ENCODE data around the gene TTC6.

Gene TTC6

GRCh38 chr14:37585101-37585511 lies 10.3 kb upstream of the TTC6 start:
- peak; percentile 48 for DNase-seq (ENCODE audit: low spot score)

- no peak for DNase-seq (ENCODE audit: low spot score)
Observed at GRCh38 chr14:37585971-37586796, 9.2 kb upstream of the TTC6 start.

- DNase-seq (ENCODE audit: low spot score), result no peak
Observed at GRCh38 chr14:37586797-37587130, 8.7 kb upstream of the TTC6 start.

- DNase-seq (ENCODE audit: low spot score), result no peak
Observed at GRCh38 chr14:37587131-37587803, 8.2 kb upstream of the TTC6 start.

GRCh38 chr14:37587881-37588666 lies 7.4 kb upstream of the TTC6 start:
- DNase-seq (ENCODE audit: low spot score), result no peak

GRCh38 chr14:37588667-37588955 lies 6.8 kb upstream of the TTC6 start:
- no peak for DNase-seq (ENCODE audit: low spot score)

- no peak for DNase-seq (ENCODE audit: low spot score)
Observed at GRCh38 chr14:37588956-37589714, 6.3 kb upstream of the TTC6 start.

- no peak for DNase-seq (ENCODE audit: low spot score)
Observed at GRCh38 chr14:37589715-37590427, 5.6 kb upstream of the TTC6 start.

GRCh38 chr14:37590428-37591139 lies 4.8 kb upstream of the TTC6 start:
- DNase-seq (ENCODE audit: low spot score), result no peak

GRCh38 chr14:37591311-37591940 lies 4.0 kb upstream of the TTC6 start:
- DNase-seq (ENCODE audit: low spot score), result no peak

- no peak for DNase-seq (ENCODE audit: low spot score)
Observed at GRCh38 chr14:37591941-37592481, 3.4 kb upstream of the TTC6 start.

GRCh38 chr14:37592482-37593408 lies 2.7 kb upstream of the TTC6 start:
- DNase-seq (ENCODE audit: low spot score), result no peak

GRCh38 chr14:37593511-37594237 lies 1.8 kb upstream of the TTC6 start:
- DNase-seq (ENCODE audit: low spot score), result no peak

GRCh38 chr14:37594238-37594970 lies 1.0 kb upstream of the TTC6 start:
- peak; percentile 87 for DNase-seq (ENCODE audit: low spot score)

- peak; percentile 97 for DNase-seq (ENCODE audit: low spot score)
Observed at GRCh38 chr14:37595809-37596621, 586 bp downstream of the TTC6 start.

- no peak for DNase-seq (ENCODE audit: low spot score)
Observed at GRCh38 chr14:37596790-37597472, 1.5 kb downstream of the TTC6 start.

All from kidney tubule cell (primary cell).